Liver (tissue), 3 donors: ENCODE results near the gene RASSF7.

Experiments used
- SP1 ChIP-seq: IDR thresholded peaks from 2 replicates; pipeline ENCODE4 v1.6.1; 2018; ENCODE audit warnings: antibody characterized with exemption, mild to moderate bottlenecking
- TF ChIP-seq, protein P1 (sequence below): fragments of 150-350 bp; IDR thresholded peaks from 2 replicates; pipeline ENCODE4 v1.5.1; 2017; ENCODE audit warnings: improper control_type of control experiment, low read depth, low read length; ENCODE audit not compliant: missing input control
- TF ChIP-seq, protein P2 (sequence below): IDR thresholded peaks from 2 replicates; pipeline ENCODE4 v1.6.1; 2016; ENCODE audit warnings: antibody characterized with exemption
- TF ChIP-seq, protein P3 (sequence below): IDR thresholded peaks from 2 replicates; pipeline ENCODE4 v1.6.1; 2016; ENCODE audit warnings: antibody characterized with exemption
- donor health status: healthy.
- donor health status: healthy.

DNA sequence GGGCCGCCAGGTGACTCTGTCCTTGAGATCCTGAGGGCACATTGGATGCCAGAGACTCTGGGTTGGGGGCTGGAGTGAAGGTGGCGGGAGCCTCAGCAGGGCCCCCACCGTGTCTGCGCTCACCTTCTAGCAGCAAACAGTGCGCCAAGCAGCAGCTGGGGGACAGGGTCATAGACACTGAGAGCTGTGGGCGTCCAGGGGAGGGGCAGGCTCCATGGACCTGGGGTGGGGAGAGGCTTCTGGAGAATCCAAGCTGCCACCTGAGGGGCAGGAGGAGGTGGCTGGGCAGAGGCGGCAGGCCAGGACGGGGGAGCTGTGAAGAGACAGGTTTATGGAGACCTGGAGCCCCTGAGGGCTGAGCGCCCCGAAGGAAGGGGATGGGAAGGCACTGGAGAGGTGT, 23.5 kb downstream of the RASSF7 start:
- no peak for TF ChIP-seq SP1
- TF ChIP-seq, protein P1, sequence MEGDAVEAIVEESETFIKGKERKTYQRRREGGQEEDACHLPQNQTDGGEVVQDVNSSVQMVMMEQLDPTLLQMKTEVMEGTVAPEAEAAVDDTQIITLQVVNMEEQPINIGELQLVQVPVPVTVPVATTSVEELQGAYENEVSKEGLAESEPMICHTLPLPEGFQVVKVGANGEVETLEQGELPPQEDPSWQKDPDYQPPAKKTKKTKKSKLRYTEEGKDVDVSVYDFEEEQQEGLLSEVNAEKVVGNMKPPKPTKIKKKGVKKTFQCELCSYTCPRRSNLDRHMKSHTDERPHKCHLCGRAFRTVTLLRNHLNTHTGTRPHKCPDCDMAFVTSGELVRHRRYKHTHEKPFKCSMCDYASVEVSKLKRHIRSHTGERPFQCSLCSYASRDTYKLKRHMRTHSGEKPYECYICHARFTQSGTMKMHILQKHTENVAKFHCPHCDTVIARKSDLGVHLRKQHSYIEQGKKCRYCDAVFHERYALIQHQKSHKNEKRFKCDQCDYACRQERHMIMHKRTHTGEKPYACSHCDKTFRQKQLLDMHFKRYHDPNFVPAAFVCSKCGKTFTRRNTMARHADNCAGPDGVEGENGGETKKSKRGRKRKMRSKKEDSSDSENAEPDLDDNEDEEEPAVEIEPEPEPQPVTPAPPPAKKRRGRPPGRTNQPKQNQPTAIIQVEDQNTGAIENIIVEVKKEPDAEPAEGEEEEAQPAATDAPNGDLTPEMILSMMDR = no peak
- TF ChIP-seq, protein P2, sequence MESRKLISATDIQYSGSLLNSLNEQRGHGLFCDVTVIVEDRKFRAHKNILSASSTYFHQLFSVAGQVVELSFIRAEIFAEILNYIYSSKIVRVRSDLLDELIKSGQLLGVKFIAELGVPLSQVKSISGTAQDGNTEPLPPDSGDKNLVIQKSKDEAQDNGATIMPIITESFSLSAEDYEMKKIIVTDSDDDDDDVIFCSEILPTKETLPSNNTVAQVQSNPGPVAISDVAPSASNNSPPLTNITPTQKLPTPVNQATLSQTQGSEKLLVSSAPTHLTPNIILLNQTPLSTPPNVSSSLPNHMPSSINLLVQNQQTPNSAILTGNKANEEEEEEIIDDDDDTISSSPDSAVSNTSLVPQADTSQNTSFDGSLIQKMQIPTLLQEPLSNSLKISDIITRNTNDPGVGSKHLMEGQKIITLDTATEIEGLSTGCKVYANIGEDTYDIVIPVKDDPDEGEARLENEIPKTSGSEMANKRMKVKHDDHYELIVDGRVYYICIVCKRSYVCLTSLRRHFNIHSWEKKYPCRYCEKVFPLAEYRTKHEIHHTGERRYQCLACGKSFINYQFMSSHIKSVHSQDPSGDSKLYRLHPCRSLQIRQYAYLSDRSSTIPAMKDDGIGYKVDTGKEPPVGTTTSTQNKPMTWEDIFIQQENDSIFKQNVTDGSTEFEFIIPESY = no peak
- TF ChIP-seq, protein P3, sequence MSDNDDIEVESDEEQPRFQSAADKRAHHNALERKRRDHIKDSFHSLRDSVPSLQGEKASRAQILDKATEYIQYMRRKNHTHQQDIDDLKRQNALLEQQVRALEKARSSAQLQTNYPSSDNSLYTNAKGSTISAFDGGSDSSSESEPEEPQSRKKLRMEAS = no peak
